ENCODE results near the gene BUD13.

BUD13 gene

GRCh38 chr11:116792869-116793771, 20.3 kb upstream of the BUD13 start:
- peak; percentile 73 for DNase-seq

- no peak for DNase-seq
Measured at GRCh38 chr11:116792144-116792868, 19.5 kb upstream of the BUD13 start.

- no peak for DNase-seq
Measured at GRCh38 chr11:116791813-116792143, 19.0 kb upstream of the BUD13 start, which contains the start of gene APOA5. APOA5 (minus strand) TSS chr11:116791879; CDS start chr11:116791860, 19 bp downstream.

- peak; percentile 68 for DNase-seq
Measured at GRCh38 chr11:116791002-116791812, 18.4 kb upstream of the BUD13 start.

GRCh38 chr11:116790167-116791001, 17.6 kb upstream of the BUD13 start:
- no peak for DNase-seq

GRCh38 chr11:116788975-116789374, 16.2 kb upstream of the BUD13 start:
- no peak for DNase-seq

- DNase-seq = no peak
Measured at GRCh38 chr11:116788534-116788933, 15.7 kb upstream of the BUD13 start.

GRCh38 chr11:116787786-116788486, 15.1 kb upstream of the BUD13 start, which contains the start of gene ZPR1:
ZPR1 (minus strand) TSS chr11:116788023; CDS start chr11:116787990, 33 bp downstream.
- peak; percentile 71 for DNase-seq

GRCh38 chr11:116787436-116787785, 14.6 kb upstream of the BUD13 start:
- DNase-seq = no peak

- DNase-seq = no peak
Measured at GRCh38 chr11:116786966-116787365, 14.2 kb upstream of the BUD13 start.

GRCh38 chr11:116786326-116786725, 13.5 kb upstream of the BUD13 start:
- DNase-seq = no peak

- no peak for DNase-seq
Measured at GRCh38 chr11:116782728-116783127, 9.9 kb upstream of the BUD13 start.

- no peak for DNase-seq
Measured at GRCh38 chr11:116778556-116778955, 5.8 kb upstream of the BUD13 start.

GRCh38 chr11:116777056-116777455, 4.3 kb upstream of the BUD13 start:
- DNase-seq = no peak

GRCh38 chr11:116776522-116776984, 3.8 kb upstream of the BUD13 start:
- DNase-seq = no peak

GRCh38 chr11:116775975-116776374, 3.2 kb upstream of the BUD13 start:
- no peak for DNase-seq

- DNase-seq = no peak
Measured at GRCh38 chr11:116774661-116775060, 1.9 kb upstream of the BUD13 start.

GRCh38 chr11:116773203-116774097, 663 bp upstream of the BUD13 start:
- no peak for DNase-seq

- DNase-seq = no peak
Measured at GRCh38 chr11:116771935-116772334, 852 bp downstream of the BUD13 start.

GRCh38 chr11:116762132-116762531, 10.7 kb downstream of the BUD13 start:
- no peak for DNase-seq

Measured in fibroblast of skin of scalp (primary cell).